Pancreas (tissue), 10 donors: Measurements from ENCODE around the gene GSE1. TPM values are rescaled to one million over a fixed set of nuclear protein-coding genes. Genes with fewer than 3 reads are reported as not detected.

Experiments used
- ATAC-seq, 4 donors: fragments of 200-7000 bp; cut with Tn5 transposase; one replicate each; pipeline versions ENCODE4 v1.8.0 to v1.9.1; 2020; ENCODE audit warnings: mild to moderate bottlenecking in 4 of 4, moderate library complexity in 4 of 4
- DNase-seq, 6 donors: peaks; one replicate each; pipeline ENCODE4 v3.0.0-alpha.2; 2020
- FAIRE-seq: peaks from 2 replicates; lab custom pipeline; 2012; peaks lifted over from hg19 to GRCh38; lab: Jason Lieb, UNC
- H3K27ac ChIP-seq, 4 donors: fragments of 200-600 bp; sonication (generic); 1 replicate in 3 of 4; 2 replicates in 1 of 4; pipeline versions ENCODE4 v1.5.0 to v1.8.0; 2020
- H3K27me3 ChIP-seq, 4 donors: fragments of 200-600 bp; one replicate each; pipeline ENCODE4 v1.8.0; 2021
- H3K36me3 ChIP-seq, 3 donors: fragments of 200-600 bp; sonication (generic) in 1 of 3; one replicate each; pipeline versions ENCODE4 v1.5.0 to v1.8.0; 2020 to 2021
- H3K4me1 ChIP-seq, 3 donors: fragments of 200-600 bp; one replicate each; pipeline ENCODE4 v1.8.0; 2021
- H3K4me3 ChIP-seq, 4 donors: fragments of 200-600 bp; sonication (generic) in 2 of 4; one replicate each; pipeline versions ENCODE4 v1.5.0 to v1.8.0; 2020 to 2021
- H3K9me3 ChIP-seq, 4 donors: fragments of 200-600 bp; one replicate each; pipeline ENCODE4 v1.8.0; 2021
- CTCF ChIP-seq, 4 donors: fragments of 200-600 bp; sonication (generic) in 3 of 4; IDR thresholded peaks; one replicate each; pipeline versions ENCODE4 v1.5.0 to v1.8.0; 2021; ENCODE audit warnings: antibody characterized with exemption in 4 of 4
- WGBS, 2 donors: extraction: QIAGEN DNeasy Blood & Tissue Kit; methylation state at CpG; one replicate each; pipeline ENCODE4 v1.1.7; 2013; 5-methylcytosine and 5-hydroxymethylcytosine counted together
- intact Hi-C, 3 donors: fragments of 100-400 bp; cut with DNase I; formaldehyde crosslinking; loops; one replicate each; pipeline versions ENCODE4 v1.11.1 to v1.14.2; 2022
- polyA plus RNA-seq, 2 donors: library from polyadenylated mRNA; stranded (reverse); fragments of 200-250 nt; gene quantifications; one replicate each; pipeline ENCODE4 v1.2.3, GENCODE V29; 2013
- total RNA-seq, 6 donors: library from RNA; stranded (reverse); fragmentation: NEBNext Ultra II Directional in 4 of 6; extraction: Animal tissue kit (Norgen Biotek cat#: 25700) in 4 of 6; gene quantifications; one replicate each; pipeline versions ENCODE4 v1.2.1 to v1.2.4, GENCODE V29; 2021 to 2023
- donor health status: healthy with polysubstance abuse.
- donor health status: DM: no; HTN: no; CAD: no; lungs with moderate emphysema.
- donor health status: DM: no; HTN: no; CAD: no.
- donor health status: control.
- donor health status: control.
- donor health status: Bipolar disorder and iron deficiency.
- donor health status: DM: yes; HTN: yes; CAD: no.
- donor health status: DM: no; HTN: no; CAD: no.
- donor health status: DM: no; HTN: no; CAD: no.
- donor health status: DM: yes; HTN: yes; CAD: no.

GSE1 gene
- total and polyA plus RNA-seq, 8 donors: 32.0 to 61.5 (median 41.9) TPM

GRCh38 chr16:85722128-85722893 lies 109.2 kb downstream of the GSE1 start:
- WGBS, 2 donors: 91 to 93% methylated on average over 20 of the region's 20 CpGs
- ATAC-seq (no peak), FAIRE-seq (no peak), DNase-seq (no peak)
- Histone ChIP-seq H3K9me3 (no peaks in the 10 kb centered on the region), H3K27ac (no peak overlapping the region), H3K4me1 (no peaks in the 10 kb centered on the region), H3K27me3 (no peaks in the 10 kb centered on the region), H3K36me3 (no peaks in the 10 kb centered on the region), H3K4me3 (no peak overlapping the region)
- no peak for TF ChIP-seq CTCF (IDR thresholded peaks at IDR 0.05)
- intact Hi-C loops: loop anchor here in 1 of 3 donors (5.0 kb wide), 1 partner anchor 65 kb away; no protein-coding TSS in a partner anchor

- intact Hi-C loops: loop anchor here in 1 of 3 donors (5.0 kb wide), 1 partner anchor 67 kb away; no protein-coding TSS in a partner anchor
- no peaks in the 10 kb centered on the region for H3K4me1 ChIP-seq
- H3K4me3 ChIP-seq: no peak overlapping the region
- TF ChIP-seq CTCF (IDR thresholded peaks at IDR 0.05): no peak
- ATAC-seq (no peak), DNase-seq (no peak), FAIRE-seq (no peak)
- no peaks in the 10 kb centered on the region for H3K36me3 ChIP-seq
- WGBS, 2 donors: 82 to 89% methylated on average over 20 of the region's 20 CpGs
- H3K9me3 ChIP-seq: no peaks in the 10 kb centered on the region
- no peaks in the 10 kb centered on the region for H3K27me3 ChIP-seq
- no peak overlapping the region for H3K27ac ChIP-seq
Observed at GRCh38 chr16:85724126-85724879, 111.2 kb downstream of the GSE1 start.

- intact Hi-C loops: loop anchor here in 1 of 3 donors (5.0 kb wide), 1 partner anchor 68 kb away; no protein-coding TSS in a partner anchor
- DNase-seq: no peak
Observed at GRCh38 chr16:85724936-85725335, 111.8 kb downstream of the GSE1 start.

More at GRCh38 chr16:85724936-85725335, 111.8 kb downstream of the GSE1 start:
- WGBS, 2 donors: 87 to 89% methylated on average over 11 to 12 of the region's 12 CpGs
- Histone ChIP-seq H3K27ac (no peak overlapping the region), H3K36me3 (no peaks in the 10 kb centered on the region), H3K4me1 (no peaks in the 10 kb centered on the region), H3K27me3 (no peaks in the 10 kb centered on the region), H3K9me3 (no peaks in the 10 kb centered on the region), H3K4me3 (no peak overlapping the region)
- no peak for TF ChIP-seq CTCF (IDR thresholded peaks at IDR 0.05)
- no peak for ATAC-seq
- FAIRE-seq: no peak

Other genes with a start within 250 kb of the GSE1 start
- gene GINS2, start 75.6 kb downstream of the GSE1 start, total RNA-seq: 1 to 10 TPM in 2 of 6 donors, under 1 TPM in 4; 0.37 to 1.6 (median 0.71) TPM
- 1 to 10 TPM in 1 of 2 donors, under 1 TPM in 1; 0.76 to 1.9 TPM for gene GINS2, start 75.6 kb downstream of the GSE1 start, polyA plus RNA-seq
- gene C16orf74, start 137.8 kb downstream of the GSE1 start, total RNA-seq: under 1 TPM; 0.37 to 0.87 (median 0.61) TPM
- gene C16orf74, start 137.8 kb downstream of the GSE1 start, polyA plus RNA-seq: 1 to 10 TPM in 1 of 2 donors, under 1 TPM in 1; 0.84 to 1.3 TPM
- gene EMC8, start 186.2 kb downstream of the GSE1 start, total RNA-seq: 10 to 100 TPM in 3 of 6 donors, 1 to 10 TPM in 3; 6.8 to 13.6 (median 9.7) TPM
- 10 to 100 TPM in 1 of 2 donors, 1 to 10 TPM in 1; 9.5 to 14.2 TPM for gene EMC8, start 186.2 kb downstream of the GSE1 start, polyA plus RNA-seq
- 100 to 1,000 TPM; 198 to 270 (median 257) TPM for gene COX4I1, start 186.4 kb downstream of the GSE1 start, total RNA-seq
- 100 to 1,000 TPM; 428 to 510 TPM for gene COX4I1, start 186.4 kb downstream of the GSE1 start, polyA plus RNA-seq